ENCODE data around the gene CYP11A1. TPM values are rescaled to one million over a fixed set of nuclear protein-coding genes. Genes with fewer than 3 reads are reported as not detected.

CYP11A1 gene
- total RNA-seq, 1 donor from 2014 or later, result 2.4 TPM

DNA sequence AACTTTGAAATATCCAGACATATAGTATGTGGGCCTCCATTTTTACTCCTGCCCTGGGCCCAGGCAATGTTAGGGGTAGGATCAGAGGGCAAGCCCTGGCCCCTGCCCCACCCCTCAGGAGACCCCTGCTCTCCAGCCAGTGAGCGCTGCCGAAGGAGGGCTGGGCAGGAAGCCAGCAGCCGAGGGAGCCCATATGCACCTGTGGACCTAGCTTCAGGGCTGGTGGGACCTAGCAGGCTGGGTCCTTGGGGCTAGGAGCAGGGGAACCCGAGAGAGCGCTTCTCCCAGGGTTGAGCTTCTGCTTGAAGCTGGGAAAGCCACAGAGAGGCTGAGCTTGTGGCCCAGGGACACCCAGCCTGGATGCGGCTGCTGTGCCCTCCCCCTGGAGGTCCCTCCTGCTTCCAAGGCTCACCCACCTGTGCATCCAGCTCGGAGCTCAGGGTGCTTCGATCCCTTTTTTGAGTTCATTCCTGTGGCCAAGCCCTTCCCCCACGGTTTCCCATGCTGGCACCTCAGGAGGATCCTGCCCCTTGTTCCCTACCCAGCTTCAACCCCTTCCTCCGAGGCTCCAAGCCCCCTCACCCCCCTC, 21.0 kb upstream of the CYP11A1 start:
- no peak for DNase-seq (ENCODE audit: low spot score)

DNA sequence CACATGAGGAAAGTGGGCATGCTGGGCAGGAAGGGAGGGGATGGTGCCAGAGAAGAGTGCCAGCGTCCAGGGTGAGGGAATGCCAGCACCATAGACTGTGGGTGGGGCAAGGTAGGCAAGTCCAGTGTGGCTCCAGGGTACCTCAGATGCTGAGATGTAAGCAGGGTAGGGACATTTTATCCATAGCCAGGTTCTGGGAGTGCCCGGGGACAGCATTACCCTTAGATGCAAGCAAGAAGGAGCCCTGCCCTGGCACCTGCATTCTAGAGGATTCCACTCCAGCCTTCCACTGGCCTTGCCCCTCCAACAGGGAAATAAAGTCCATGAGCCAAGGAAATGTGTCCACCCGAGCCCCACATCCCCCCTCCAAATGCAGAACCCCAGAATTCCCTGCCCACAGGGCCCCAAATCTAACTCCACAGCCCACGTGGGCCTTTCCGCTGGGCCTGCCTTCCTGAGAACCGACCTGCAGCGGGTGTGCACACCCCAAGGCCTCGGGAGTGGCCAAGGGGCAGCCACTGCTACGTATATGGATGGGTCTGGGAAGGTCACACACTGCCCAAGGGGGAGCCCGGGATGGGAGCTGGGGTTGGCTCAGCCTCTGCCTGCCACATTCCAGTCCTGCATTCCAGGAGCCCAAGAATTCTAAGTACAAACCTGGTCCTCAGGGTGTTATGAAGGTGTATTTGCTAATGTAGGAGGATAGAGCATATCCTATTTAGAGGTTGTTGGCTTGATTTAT, 20.3 kb upstream of the CYP11A1 start:
- no peak for DNase-seq (ENCODE audit: low spot score)

DNA sequence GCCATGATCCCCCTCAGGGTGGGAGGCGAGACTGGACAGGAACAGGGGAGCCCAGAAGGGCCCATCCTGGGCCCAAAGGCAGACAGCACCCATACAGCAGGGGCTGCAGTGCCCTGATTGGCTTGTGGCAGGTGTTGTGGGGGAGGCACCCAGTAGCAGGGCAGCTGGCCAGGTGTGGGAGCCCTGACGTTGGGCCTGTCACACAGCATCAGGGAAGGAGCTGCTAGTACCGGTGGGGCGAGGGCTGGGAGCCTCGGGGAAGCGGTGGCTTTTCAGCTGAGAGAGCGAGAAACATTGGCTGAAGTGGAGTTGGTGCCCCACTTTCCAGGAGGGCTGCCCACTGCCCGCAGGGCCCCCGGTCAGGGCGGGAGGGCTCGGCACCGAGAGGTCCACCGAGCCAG, 19.7 kb upstream of the CYP11A1 start:
- no peak for DNase-seq (ENCODE audit: low spot score)

- no peak for DNase-seq (ENCODE audit: low spot score)
Measured at GRCh38 chr15:74386496-74387140, 19.2 kb upstream of the CYP11A1 start.

DNA sequence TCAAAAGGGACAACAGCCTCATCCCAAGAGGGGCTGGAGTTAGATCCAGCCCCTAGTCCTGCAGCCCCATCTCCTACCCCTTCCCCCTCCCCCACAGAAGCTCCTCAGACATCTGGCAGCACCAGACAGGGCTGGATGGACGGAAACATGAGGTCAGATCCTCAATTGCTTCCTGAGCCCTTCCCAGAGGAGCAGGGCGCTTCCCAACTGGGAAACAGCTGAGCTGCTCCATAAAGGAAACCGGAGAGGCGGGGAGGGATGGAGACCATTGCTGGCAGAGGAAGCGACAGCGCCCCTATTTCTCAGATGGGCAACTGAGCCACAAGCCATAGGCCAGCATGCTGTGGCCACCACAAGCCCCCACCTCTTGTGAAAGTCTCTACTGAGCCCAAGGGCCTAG, 18.3 kb upstream of the CYP11A1 start:
- DNase-seq (ENCODE audit: low spot score), result no peak

DNA sequence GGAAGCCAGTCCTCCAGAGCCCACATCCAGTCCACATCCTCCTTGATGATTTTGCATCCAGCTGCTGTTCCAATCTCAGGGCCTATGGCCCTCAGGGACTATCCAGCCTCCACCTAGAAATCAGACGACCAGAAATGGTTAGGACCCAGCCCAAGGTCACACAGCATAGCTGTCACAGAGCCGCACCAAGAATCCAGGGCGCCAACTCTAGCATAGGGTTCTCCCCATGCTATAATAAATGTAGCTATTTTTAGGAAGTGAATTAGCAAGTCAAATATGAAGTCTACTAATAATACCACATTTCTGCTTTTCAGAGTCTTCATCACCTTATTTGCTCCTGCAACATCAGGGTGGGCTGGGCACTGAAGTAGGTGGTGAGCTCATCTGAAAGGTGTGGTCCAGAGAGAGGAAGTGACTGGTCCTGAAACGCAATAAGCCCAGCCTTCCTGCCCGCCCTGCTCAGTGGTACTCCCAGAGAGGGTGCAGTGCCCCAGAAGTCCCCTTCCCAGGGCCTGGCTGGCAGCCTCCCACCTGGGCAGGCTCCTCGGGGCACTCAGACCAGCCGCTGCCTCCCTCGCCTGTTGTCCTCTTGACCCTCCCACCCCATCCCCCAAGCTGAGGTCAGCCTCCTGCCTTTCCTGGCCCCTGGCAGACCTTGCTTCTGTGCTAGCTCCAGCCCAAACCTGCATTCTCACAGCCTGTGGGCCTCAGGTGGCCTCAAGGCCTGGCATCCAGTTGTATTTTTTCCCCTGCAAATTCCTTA, 17.6 kb upstream of the CYP11A1 start:
- no peak for DNase-seq (ENCODE audit: low spot score)

DNA sequence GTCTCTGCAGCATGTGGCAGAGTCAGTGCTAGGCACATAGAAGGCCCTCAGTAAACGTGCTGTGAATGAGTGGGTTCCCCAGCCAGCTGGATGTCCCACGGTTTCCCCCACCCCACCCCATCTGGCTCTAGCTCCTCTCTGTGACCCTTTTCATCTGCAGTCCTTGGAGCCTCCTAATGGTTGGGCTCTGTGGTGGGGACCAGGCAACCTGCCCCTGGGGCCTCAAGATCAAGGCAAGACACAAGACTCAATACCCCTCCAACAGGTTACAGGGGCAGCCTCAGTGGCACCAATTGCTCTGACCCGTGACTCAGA, 17.1 kb upstream of the CYP11A1 start:
- no peak for DNase-seq (ENCODE audit: low spot score)

- peak; percentile 74 for DNase-seq (ENCODE audit: low spot score)
Measured at GRCh38 chr15:74383695-74384565, 16.5 kb upstream of the CYP11A1 start.

DNA sequence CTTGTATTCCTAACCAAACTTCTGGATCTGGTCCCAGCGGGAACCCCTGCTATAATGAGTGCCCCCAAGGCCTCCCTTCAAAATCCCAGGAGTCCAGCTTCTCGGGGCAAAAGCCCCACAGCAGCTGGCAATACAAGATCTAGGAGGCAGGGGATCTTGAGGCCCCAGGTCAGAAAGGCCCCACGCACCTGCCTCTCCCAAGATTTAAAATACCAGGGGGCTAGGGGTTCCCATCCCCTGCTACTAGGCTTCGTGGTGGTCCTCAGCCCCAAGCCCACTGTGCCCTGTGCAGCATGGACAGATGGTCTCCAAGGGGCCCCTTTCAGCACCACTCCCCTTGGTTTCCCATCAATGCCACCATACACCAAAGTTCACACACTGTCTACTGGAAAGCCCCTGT, 15.8 kb upstream of the CYP11A1 start:
- no peak for DNase-seq (ENCODE audit: low spot score)

- peak; percentile 87 for DNase-seq (ENCODE audit: low spot score)
Measured at GRCh38 chr15:74382004-74382816, 14.8 kb upstream of the CYP11A1 start.

DNA sequence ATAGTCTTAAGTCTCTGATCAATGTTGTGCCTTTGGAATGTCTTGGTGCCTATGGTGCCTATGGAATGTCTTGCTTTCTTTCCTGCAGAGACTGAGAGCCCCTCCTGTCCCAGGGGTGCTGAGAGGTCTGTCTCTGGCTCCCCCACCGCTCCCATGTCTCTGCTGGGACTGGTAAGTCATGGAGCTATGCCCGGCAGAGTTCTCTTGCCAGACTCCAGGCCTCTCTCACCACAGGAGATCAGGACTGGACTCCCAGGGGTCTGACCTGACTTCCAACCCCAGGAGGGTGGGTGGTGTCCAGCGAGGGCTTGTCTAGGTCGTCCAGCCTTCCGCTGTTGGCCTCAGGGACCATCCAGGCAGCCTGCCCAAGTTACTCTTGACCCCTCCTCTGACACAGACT, 14.0 kb upstream of the CYP11A1 start:
- no peak for DNase-seq (ENCODE audit: low spot score)

GRCh38 chr15:74381190-74381453, 13.7 kb upstream of the CYP11A1 start:
- no peak for DNase-seq (ENCODE audit: low spot score)

- no peak for DNase-seq (ENCODE audit: low spot score)
Measured at GRCh38 chr15:74380361-74381189, 13.1 kb upstream of the CYP11A1 start.

GRCh38 chr15:74378848-74379247, 11.4 kb upstream of the CYP11A1 start:
- no peak for DNase-seq (ENCODE audit: low spot score)

- no peak for DNase-seq (ENCODE audit: low spot score)
Measured at GRCh38 chr15:74377831-74378766, 10.7 kb upstream of the CYP11A1 start.

- no peak for DNase-seq (ENCODE audit: low spot score)
Measured at GRCh38 chr15:74376825-74377581, 9.6 kb upstream of the CYP11A1 start.

DNA sequence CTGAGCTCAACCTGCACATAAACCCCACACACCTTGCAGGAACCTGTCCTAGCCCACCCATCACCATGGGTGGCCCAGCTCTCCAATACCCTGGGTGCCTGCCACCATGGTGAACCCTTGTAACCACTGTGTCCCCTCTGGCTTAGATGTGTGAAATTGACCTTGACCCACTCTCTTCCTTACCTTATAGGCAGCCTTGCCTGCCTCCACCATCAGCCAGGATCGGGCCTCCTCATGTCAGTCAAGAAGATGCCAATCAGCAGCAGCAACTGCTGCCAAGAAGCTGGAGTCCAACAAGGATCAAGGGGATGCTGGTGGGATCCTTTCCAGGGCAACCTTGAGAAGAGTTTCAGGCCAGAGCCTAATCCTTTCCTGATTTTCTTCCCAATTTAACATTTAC, 8.8 kb upstream of the CYP11A1 start:
- DNase-seq (ENCODE audit: low spot score), result no peak

DNA sequence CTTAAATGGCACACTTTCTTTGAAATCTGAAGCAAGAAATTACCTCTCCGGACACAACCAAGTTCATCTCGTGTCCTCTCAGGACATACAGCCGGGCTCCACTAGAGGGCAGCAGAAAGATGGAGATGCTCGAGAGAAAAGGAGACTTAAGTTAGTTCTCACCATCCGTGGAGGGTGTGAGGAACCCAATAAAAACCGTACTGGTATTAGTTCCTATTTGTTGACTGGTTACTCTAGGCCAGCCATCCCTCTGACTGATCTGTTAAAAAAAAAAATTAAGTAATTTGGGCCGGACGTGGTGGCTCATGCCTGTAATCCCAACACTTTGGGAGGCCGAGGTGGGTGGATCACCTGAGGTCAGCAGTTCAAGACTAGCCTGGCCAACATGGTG, 7.9 kb upstream of the CYP11A1 start:
- peak; percentile 85 for DNase-seq (ENCODE audit: low spot score)
